ENCODE data around the gene FOXS1. TPM values are rescaled to one million over a fixed set of nuclear protein-coding genes. Genes with fewer than 3 reads are reported as not detected.

Gene FOXS1
- total RNA-seq, 1 experiment from 2014 or later, result 0.24 TPM

GRCh38 chr20:31861385-31862156 is 16.2 kb upstream of the FOXS1 start:
- peak; percentile 44 for DNase-seq (ENCODE audit: low read depth)

GRCh38 chr20:31861135-31861384 is 15.7 kb upstream of the FOXS1 start:
- DNase-seq (ENCODE audit: low read depth), result no peak

- peak; percentile 46 for DNase-seq (ENCODE audit: low read depth)
Measured at GRCh38 chr20:31860390-31861134, 15.2 kb upstream of the FOXS1 start.

- DNase-seq (ENCODE audit: low read depth), result no peak
Measured at GRCh38 chr20:31859998-31860380, 14.6 kb upstream of the FOXS1 start.

- DNase-seq (ENCODE audit: low read depth), result no peak
Measured at GRCh38 chr20:31859266-31859997, 14.0 kb upstream of the FOXS1 start.

- DNase-seq (ENCODE audit: low read depth), result no peak
Measured at GRCh38 chr20:31858760-31859083, 13.3 kb upstream of the FOXS1 start.

GRCh38 chr20:31857861-31858759 is 12.7 kb upstream of the FOXS1 start:
- no peak for DNase-seq (ENCODE audit: low read depth)

GRCh38 chr20:31856516-31856915 is 11.1 kb upstream of the FOXS1 start:
- DNase-seq (ENCODE audit: low read depth), result no peak

- no peak for DNase-seq (ENCODE audit: low read depth)
Measured at GRCh38 chr20:31853481-31853880, 8.1 kb upstream of the FOXS1 start.

GRCh38 chr20:31851240-31851955 is 6.0 kb upstream of the FOXS1 start:
- DNase-seq (ENCODE audit: low read depth), result no peak

- DNase-seq (ENCODE audit: low read depth), result no peak
Measured at GRCh38 chr20:31849306-31849930, 4.0 kb upstream of the FOXS1 start.

GRCh38 chr20:31848088-31848999 is 2.9 kb upstream of the FOXS1 start:
- peak; percentile 31 for DNase-seq (ENCODE audit: low read depth)

GRCh38 chr20:31846793-31847138 is 1.4 kb upstream of the FOXS1 start:
- DNase-seq (ENCODE audit: low read depth), result no peak

- DNase-seq (ENCODE audit: low read depth), result no peak
Measured at GRCh38 chr20:31844737-31845299, 586 bp downstream of the FOXS1 start.

GRCh38 chr20:31843881-31844280 is 1.5 kb downstream of the FOXS1 start:
- no peak for DNase-seq (ENCODE audit: low read depth)

GRCh38 chr20:31843288-31843687 is 2.1 kb downstream of the FOXS1 start:
- DNase-seq (ENCODE audit: low read depth), result no peak

- DNase-seq (ENCODE audit: low read depth), result peak; percentile 67
Measured at GRCh38 chr20:31842471-31843157, 2.8 kb downstream of the FOXS1 start.

GRCh38 chr20:31841928-31842327 is 3.5 kb downstream of the FOXS1 start:
- peak; percentile 85 for DNase-seq (ENCODE audit: low read depth)

All from RPMI7951 (cell line).